Left forelimb (tissue), 1 donor: ENCODE results near the gene NACC2.

ENCODE experiments used
- DNase-seq: peaks from one replicate; pipeline ENCODE4 v3.0.0-alpha.2; 2018; ENCODE audit warnings: low spot score

Gene NACC2

DNA sequence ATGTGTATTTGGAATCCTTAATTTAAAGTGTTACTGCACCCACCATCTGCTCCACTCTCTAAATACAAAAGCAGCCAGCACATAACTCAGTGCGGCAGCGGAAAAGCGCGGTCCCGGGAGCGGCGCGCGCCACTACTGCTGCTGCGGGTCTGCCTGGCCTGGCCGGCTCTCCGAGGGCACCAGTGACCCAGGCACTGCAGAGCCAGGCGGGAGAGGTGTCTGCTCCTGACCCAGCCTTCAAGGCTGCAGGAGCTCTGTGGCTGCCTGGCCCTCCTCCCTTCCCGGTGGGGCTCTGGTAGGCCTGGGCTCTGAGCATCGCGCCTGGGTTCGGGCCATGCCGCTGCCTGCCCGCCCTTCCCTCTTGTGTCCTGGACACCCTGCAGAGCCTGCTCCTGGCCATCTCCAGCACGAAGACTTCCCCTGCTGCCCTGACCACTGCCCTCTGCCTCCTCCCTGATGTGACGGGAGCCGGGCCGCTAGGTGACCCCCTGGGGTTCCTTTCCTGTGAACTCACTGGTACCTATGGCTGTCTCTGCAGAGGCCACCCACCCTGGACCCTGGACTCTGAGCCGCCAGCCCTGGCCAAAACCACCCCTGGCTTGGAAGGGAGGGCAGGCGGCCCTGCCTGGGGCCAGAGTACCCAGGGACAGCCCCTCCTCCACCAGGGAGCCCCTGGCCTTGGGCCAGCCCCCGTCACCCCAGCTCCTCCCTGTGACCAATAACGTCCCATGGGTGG lies 101.2 kb downstream of the NACC2 start:
- DNase-seq, result no peak

DNA sequence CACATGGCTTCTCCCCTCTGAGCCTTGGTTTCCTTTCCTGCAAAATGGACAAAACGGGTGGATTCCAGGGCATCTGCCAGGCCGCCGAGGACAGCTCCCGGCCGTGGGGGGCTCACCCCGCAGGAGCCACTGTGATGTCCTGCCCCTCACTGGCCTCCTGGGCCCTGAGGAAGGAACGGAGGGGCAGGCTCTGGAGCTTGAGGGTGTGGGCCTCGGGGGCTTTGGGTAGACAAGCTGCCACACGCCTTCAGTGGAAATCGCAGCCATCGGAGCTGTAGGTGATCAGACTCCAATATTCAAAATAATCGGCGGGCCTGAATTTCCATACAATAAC lies 101.7 kb downstream of the NACC2 start:
- DNase-seq, result no peak

DNA sequence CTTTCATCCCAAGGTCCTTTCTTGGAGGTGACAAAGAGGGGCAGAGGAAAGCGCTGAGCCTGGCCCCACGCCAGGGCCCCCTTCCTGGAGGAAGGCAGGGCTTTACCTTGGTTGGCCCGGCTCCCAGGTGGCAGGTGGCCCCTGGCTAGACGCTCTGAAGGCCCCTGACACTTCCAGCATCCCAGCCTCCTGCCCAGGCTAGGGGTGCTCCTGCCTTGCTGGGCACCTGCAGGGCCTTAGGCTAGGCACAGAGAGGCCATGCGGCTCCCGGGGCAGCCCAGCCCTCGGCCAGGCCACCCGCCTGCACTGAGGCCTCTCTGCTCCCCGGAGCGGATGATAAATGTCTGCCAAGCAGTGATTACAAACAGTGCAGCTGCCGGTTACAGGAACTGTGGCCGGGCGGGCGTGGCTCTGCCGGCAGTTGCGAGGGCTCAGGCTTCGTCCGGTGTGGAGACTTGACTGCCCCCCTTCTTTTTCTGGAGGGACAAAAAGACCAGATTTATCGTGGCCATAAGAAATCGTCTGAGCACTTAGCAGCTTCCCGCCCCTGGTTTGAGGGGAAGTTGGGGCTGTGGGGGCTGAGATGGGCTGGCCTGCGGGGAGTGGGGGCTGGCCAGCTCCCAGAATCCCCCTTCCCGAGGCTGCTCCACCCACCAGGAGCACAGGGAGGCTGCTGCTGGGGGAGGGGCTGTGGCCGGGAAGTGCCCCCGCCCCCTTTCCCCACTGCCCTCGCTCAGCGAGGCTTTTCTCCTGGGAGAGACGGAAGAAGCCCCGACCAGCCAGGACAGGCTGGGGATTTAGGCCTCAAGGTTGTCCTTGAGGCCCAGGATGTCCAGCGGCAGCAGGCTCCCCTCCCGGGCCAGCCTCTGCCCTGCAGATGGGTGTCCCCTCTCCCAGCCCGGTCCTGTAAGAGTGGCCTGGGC lies 102.3 kb downstream of the NACC2 start:
- DNase-seq, result peak; percentile 89

DNA sequence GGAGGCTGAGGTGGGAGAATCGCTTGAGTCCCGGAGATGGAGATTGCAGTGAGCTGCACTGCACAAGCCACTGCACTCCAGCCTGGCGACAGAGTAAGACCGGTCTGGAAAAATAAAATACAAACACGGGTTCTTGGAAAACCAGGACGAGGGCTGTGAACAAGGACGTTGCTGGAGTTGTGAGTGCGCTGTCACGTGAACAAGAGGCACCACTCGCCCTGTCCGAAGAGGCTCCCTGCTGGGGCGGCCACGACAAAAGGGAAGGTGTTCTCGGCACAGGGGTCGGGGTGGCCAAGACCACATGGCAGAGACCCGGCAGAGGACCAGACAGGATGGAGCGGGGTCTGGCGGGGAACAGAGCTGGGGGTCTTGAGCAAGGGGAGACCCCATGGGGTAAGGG lies 103.3 kb downstream of the NACC2 start:
- no peak for DNase-seq

DNA sequence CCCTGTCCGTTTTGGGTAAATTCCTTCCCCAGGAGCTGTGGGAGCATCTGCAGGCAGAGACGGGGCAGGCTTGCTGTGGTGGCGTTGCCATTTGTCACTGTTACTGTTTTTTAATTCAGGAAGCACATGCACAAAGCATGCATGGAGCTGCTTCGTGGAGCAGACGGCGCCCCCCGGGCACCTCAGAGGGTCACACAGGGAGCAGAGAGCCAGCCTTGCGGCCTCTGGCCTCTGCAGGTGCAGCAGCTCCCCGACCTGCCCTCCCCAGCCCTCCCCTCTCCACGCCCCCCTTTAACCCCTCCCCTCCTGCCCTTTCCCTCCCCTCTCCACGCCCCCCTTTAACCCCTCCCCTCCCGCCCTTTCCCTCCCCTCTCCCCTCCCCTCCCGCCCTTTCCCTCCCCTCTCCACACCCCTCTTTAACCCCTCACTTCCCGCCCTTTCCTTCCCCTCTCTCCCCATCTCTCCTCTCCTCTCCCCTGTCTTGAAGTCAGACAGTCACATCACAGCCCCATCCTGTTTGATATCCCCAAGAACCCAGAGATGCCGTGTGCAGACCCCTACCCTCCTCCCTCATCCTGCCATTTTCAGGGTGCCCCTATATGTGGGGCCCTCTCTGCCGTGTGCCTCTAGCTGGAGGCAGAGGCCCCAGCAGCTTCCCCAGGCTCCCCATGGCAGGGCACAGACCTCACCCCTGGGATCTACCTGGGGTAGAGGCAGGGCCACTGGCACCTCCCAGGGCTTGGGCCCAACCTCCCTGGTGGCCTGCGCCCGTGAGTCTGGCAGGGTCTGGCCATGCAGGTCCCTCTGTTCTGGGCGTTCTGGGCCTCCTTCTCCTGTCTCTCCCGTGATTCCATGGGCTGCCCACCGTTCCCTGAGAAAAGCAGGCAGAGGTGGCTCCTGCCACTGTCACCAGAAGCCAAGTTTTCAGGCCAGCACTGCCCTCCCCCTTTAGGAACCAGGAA lies 104.3 kb downstream of the NACC2 start:
- no peak for DNase-seq

DNA sequence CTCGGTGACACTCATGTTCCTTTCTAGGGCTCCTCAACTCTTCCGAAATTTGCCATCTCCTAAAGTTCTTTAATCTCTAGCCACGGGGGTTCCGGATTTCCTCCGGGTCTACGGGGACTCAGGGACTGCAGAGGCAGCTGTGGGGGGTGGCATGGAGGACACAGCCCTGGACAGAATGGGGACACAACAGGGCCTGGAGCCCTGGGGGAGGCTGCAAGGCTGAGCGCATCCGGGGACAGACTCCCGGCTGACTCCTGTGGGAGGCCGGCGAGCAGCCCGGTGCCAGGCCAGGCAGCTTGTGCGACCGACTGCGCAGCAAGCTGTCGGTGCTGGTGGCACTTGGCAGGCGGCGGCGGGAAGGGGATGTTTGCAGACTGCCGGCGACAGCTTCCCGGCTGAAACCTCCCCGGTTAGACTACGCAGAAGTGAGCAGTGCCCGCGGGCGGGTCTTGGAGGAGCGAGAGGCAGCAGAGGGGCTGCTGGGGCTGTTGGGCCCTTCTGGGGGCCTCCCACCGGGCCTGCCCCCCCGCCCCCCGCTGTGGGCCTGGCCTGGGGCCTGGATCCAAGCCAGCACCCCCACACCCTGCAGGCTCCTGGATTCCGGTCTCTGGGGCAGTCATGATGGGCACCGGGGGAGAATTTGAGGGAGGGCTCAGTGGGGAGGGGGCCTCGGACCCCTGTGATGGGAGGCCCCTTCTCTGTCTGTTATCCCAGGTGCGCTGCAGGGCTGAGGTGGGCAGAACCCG lies 105.2 kb downstream of the NACC2 start:
- DNase-seq, result no peak

DNA sequence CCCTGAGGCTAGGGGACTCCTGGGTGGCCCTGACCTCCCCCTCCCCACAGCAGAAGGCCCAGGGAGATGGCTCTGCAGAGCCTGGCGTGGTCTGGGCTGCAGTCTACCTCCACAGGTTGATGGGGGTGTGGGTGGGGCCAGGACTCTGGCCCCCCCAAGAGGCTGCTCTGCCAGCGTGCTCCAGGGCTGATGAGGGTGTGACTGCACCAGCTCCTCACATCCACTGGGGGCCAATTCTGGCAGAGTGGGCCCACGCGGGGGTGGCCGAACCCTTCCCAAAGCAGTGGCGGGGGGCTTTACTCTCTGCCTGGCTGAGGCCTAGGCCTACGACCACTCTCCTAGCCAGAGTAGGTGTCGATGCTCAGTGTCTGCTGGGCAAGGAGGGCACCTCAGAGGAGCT lies 105.9 kb downstream of the NACC2 start:
- DNase-seq, result no peak

DNA sequence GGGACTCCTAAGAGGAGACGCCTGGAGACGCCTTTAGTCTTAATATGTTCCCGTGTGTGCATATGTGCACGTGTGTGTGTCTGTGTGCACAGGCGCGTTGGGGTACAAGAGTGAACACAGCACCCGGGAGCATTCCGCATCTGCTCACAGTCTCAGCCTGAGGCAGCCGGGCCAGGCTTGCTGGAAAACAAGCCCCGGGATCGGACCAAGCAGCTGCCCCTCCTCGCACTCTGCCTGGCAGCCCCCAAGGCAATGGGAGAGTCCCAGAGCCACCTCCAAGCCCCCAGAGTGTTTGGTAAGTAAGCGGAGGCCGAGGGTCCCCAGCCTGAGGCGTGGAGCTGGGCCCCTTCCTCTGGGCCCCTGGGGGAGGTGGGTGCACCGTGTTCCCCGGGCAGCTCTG lies 106.6 kb downstream of the NACC2 start:
- DNase-seq, result no peak

DNA sequence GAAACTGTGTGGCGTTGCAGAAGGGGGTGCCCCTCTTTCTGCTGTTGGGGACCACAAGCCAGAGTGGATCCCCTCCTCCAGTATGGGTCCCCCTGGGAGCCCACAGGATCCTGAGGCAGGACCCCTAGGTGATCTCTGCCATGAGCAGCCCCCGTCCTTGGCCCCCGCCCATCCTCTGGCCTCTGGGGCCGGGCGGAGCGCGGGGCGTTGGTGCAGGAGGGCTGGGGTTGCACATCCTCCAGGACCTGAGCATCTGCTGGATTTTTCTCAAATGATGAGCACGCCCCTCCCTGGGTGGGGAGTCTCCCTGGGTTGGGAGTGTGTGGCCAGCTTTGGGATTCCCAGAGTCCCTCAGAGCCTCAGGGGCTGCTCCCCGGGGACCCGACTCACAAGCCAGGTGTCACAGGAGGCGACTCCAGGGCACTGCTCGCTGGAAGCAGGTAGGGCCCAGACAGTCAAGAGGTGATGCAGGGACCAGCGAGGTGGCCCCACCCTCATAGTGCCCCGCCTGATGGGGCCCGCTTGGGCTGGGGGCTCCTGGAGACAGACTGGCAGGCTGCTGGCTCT lies 107.2 kb downstream of the NACC2 start:
- no peak for DNase-seq

DNA sequence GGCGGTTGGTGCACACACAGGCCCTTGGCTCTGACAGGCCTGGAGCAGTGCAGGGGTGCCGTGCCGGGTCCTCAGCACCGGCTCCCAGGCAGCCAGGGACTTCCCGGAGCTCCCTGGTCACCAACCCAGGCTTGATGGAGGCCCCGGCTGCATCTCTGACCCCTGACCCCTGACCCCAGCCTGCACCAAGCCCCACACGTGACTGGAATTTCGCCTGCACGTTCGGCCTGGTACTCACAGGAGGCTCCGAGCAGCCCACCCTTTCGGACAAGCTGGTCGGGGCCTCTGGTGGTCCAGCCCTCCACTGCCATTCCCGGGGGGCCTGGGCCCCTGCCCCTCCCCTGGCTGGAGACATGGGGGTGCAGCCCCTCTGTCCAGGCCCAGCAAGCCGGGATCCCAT lies 108.5 kb downstream of the NACC2 start:
- no peak for DNase-seq

DNA sequence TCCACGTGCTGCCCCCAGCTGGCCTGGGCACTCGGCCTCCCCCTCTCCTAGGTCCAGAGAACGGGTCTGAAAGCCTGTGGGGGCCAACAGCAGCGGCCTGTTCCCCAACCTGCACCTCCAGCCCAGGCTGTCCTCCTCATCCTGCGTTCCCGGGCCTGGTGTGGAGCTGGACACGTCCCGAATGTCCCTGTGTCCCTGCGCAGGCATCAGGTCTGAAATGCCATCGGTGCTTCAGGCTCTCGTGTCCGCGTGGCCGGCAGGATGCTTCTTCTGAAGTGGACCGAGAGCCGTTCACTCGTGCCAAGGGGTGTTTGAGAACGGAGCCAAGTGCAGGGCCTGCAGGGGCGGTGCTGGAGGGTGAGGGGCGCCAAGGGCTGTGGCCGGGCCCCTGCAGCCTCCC lies 109.2 kb downstream of the NACC2 start:
- DNase-seq, result no peak

DNA sequence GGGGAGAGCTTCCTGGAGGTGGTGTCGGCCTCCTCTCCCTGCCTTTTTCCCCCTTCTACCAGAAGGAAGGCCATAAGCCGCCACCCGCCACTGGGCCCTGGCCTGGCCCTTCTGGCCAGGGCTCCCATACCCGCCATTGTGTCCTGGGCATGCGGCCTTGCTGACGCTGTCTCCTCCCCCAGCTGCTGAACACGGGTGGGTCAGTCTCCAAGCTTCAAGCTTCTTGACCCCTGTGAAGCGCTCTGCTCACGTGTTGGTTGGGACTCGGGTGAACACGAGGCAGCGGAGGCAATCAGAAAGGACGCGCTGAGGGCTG lies 109.7 kb downstream of the NACC2 start:
- DNase-seq, result no peak

DNA sequence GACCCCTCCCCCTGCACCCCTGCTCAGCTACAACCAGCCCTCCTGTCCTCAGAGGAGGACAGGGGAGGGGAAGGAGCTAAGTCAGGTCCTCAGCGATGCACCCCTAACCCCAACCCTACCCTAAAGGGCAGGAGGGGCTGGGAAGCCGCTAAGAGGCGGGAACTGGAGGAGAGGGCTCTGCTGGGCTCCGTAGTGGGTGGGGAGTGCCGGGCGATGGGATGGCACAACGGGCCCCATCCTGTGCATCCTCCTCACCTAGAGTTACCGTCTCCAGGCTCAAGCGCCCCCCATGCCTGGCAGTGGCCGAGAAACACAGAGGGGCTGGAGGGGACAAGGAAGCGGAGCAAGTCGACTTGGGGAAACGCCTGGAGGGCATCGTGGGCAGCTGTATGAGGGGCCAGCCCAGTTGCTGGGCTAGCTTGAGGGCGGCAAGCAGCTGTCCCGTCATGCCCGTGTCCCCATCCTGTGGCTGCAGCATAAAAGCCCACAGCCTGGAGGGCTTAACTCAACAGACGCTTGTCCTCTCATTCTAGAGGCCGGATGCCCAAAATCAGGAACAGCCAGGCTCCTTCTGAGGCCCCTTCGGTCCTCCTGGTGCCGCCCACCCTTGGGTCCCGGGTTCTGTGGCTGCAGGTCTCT lies 110.9 kb downstream of the NACC2 start:
- no peak for DNase-seq

DNA sequence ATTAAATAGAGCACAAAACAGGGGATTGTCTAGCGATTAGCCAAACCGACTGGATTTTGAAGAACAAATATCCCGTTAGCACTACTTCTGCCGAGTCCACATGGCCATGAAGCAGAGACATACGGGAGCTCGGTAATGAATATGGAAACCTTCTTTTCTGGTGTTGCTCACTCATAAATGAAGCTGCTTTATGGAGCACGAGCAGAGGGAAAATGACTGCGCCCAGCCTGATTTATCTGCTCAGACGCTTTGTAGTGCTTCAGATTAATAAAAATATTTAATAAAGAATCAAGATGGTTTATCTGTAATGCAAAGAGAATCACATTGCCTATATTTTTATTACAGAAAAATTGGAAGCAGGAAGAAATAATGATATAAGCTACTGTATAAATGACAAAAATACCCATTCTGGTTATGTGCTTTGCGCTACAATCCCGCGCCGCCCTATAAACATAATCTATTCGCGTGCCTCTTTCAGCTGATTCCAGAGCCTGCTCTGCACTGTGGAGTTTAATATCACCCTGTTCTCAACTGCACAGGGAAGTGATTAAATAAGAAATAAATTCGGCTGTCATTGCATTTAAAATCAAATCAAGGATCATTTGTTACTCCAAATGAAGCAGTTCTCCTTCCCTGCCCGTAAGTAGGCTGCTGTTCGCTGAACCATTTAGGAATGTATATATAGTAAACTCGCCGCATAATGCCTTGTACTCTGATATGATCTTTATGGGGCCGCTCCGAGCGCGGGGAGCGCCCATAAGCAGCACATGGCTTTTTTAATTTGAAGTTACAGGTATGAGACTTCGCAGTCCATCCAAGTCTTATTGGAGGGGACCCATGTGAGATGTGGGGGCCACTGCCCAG lies 111.6 kb downstream of the NACC2 start:
- no peak for DNase-seq

DNA sequence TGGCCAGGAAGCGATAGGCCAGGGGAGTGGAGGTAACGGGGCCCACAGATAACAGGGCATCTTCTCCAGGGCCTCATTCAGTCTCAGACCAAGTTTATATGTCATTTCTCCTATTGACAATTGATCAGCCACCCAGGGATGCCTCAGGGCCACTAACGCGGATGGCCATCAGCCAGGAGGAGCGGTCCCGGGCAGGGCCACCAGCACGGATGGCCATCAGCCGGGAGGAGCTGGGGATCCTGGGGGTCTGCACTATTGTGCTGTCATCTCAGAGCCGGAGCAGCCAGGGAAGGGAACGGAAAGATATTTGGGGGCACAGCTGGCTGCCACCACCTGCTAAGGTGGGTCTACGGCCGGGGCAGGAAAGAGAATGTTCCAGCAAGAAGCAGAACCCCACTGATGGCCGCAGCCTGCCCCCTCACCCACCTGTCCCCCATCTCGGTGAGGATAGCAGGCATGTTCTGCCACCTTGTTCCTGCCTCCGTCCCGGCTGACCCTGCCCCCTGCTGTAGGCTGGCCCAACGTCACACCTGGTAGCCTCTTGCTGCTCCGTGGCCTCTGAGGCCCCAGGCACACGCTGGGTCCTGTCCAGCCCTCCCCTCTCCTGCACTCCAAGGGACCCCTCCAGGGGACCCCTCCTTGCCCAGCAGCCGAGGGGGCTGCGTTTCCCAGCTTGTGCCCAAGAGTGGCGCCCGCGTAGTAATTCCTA lies 112.4 kb downstream of the NACC2 start:
- DNase-seq, result no peak

DNA sequence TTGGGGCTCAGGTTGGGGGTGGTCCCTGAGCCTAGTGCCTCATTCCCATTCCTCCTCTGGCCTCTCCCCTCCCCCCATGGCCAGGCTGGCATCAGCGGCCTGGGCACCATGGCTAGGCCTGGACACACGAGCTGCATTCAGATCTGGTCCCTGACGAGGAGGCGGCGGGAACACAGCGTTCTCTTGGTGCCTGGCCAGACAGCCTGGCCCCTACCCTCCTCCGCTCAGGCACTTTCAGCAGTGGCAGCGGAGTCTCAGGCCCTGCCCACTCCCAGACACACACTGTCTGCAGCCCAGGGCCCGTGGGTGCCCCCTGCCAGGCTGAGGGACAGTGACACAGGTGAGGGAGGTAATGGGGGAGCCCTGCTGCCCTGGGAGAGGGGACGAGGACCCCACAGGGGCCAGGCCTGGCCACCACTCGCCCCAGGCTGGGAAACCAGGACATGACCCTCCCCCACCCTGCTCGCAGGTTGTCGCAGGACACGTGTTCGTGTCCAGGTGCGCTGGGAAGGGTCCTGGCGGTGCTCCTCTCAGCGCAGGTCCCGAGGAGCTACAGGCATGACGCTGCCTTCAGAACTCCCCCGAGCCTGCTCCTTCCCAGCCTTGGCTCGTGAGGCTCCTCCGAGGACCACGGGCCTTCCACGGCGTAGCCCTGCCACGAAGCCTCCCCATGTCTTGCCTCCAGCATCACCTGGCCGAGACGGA lies 114.0 kb downstream of the NACC2 start:
- no peak for DNase-seq

DNA sequence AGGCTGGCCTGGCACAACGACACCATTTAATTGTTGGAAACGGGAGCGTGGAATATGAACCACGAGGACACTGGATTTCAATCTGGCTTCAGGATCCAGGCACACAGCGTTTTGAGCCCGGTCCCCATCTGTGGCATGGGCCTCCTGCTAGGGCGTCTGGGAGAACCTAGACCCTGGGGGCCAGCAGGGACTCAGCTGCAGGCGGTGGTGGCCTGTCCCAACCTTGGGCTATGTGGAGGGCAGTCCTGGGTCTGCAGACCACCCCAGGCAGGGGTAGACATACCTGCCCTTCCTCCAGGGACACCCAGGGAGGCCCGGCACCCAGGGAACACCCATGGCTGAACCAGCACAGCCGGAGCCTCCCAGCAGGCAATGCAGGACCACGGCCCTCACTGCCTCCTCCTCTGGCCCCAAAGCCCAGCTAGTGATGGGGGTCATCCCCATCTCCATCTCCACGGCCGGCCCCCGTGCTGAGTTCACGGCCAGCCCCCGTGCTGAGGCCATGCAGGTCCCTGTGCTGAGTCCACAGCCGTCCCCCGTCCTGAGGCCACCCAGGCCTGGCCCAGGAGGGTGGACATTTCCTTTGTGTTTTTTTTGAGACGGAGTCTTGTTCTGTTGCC lies 115.4 kb downstream of the NACC2 start:
- no peak for DNase-seq
